Activated CD8-positive, alpha-beta memory T cell treated with anti-CD3 and anti-CD28 coated beads for 24 hours (primary cell): ENCODE data around the gene AZIN2.
"Not testable (repeated sequence)": the region's sequence is repeated elsewhere in the genome, so short reads cannot be mapped to it uniquely, and the experiment has no call there.

Source experiments
- DNase-seq: peaks from one replicate; pipeline ENCODE4 v3.0.0-alpha.2; 2020

The AZIN2 gene

GRCh38 chr1:33080885-33081553 lies at the start of gene AZIN2:
Gene AZIN2 (plus strand): TSS chr1:33081153. CDS start chr1:33082250, 1,097 bp downstream.
- peak; percentile 99 for DNase-seq

- no peak for DNase-seq
Measured at GRCh38 chr1:33031506-33031905, 49.4 kb upstream of the AZIN2 start.

- no peak for DNase-seq
Measured at GRCh38 chr1:33032126-33032869, 48.7 kb upstream of the AZIN2 start.

- peak; percentile 63 for DNase-seq
Measured at GRCh38 chr1:33036051-33036525, 44.9 kb upstream of the AZIN2 start.

GRCh38 chr1:33036526-33037503 lies 44.1 kb upstream of the AZIN2 start, which contains the start of gene AK2:
Gene AK2 (minus strand): TSS chr1:33036883. CDS start chr1:33036828, 55 bp downstream.
- peak; percentile 94 for DNase-seq

GRCh38 chr1:33039840-33040239 lies 41.1 kb upstream of the AZIN2 start:
- DNase-seq, result no peak

GRCh38 chr1:33041026-33041425 lies 39.9 kb upstream of the AZIN2 start:
- DNase-seq, result no peak

GRCh38 chr1:33042831-33043230 lies 38.1 kb upstream of the AZIN2 start:
- DNase-seq, result no peak

GRCh38 chr1:33043267-33044092 lies 37.5 kb upstream of the AZIN2 start:
- DNase-seq, result no peak

GRCh38 chr1:33045246-33045645 lies 35.7 kb upstream of the AZIN2 start:
- DNase-seq, result no peak

- DNase-seq, result no peak
Measured at GRCh38 chr1:33045814-33046213, 35.1 kb upstream of the AZIN2 start.

- DNase-seq, result not testable (repeated sequence)
Measured at GRCh38 chr1:33046234-33046633, 34.7 kb upstream of the AZIN2 start.

- DNase-seq, result no peak
Measured at GRCh38 chr1:33047290-33047689, 33.7 kb upstream of the AZIN2 start.

- DNase-seq, result no peak
Measured at GRCh38 chr1:33047839-33048305, 33.1 kb upstream of the AZIN2 start.

GRCh38 chr1:33048426-33048825 lies 32.5 kb upstream of the AZIN2 start:
- no peak for DNase-seq

GRCh38 chr1:33049371-33049770 lies 31.6 kb upstream of the AZIN2 start:
- no peak for DNase-seq

- no peak for DNase-seq
Measured at GRCh38 chr1:33050221-33051076, 30.5 kb upstream of the AZIN2 start.

- DNase-seq, result peak; percentile 66
Measured at GRCh38 chr1:33055210-33056008, 25.5 kb upstream of the AZIN2 start.

- DNase-seq, result no peak
Measured at GRCh38 chr1:33056426-33056825, 24.5 kb upstream of the AZIN2 start.

GRCh38 chr1:33057095-33057494 lies 23.9 kb upstream of the AZIN2 start:
- DNase-seq, result no peak
